ENCODE data around the gene EIPR1. TPM values are rescaled to one million over a fixed set of nuclear protein-coding genes. Genes with fewer than 3 reads are reported as not detected.

The EIPR1 gene
- total and polyA plus RNA-seq, 2 donors (not counting 1 experiment from before 2014, with no cell fraction given) = 22.3 to 23.9 TPM

DNA sequence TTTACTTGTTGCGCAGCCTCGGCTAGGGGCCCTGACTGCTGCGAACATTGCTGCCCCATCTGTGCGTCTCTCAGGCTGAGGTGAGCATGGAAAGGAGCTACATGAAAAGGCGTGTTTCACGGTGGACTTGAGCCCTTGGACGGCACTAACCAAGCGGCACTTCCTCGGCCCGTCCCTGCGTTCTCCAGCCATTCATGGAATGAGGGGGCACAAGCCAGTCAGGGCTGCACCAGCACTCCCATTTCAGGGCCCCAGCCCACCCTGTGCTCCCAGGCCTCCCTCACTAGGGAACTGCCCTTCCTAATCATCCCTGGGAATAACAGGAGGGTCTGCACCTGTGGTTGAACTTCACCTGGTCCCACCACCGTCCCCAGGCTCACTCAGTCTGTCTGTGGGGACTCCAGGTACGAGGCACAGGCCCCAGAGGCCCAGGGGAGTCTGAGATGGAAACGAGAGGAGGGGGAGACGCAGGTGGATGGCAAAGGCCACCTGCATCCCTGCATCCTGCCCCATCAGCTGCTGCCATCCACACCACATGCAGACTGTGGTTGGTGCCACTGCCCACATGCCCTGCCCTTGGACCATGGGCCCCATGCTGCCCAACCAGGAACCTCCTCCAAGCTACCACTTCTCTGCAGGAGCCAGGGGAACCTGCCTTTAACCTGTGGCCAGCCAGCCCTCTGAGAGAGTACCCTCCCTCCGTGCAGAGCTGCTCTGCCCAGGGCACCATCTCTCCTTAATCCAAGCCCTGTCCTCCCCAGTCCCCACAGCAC is 99.7 kb downstream of the EIPR1 start:
- Histone ChIP-seq H3K4me3 (replicated peaks in 1 of 4; ENCODE audit: control extremely low read depth in 1 of 4, insufficient read depth in 1 of 4, low read depth in 3 of 4, low read length in 4 of 4) (no peak overlapping the region), H3K36me3 (ENCODE audit: control insufficient read depth, insufficient read depth, low read length) (no peaks in the 10 kb centered on the region), H2AFZ (ENCODE audit: low read length) (no peak overlapping the region), H3K4me1 (ENCODE audit: control insufficient read depth, extremely low read depth, insufficient read depth, low read length) (no peaks in the 10 kb centered on the region), H4K20me1 (ENCODE audit: control insufficient read depth, extremely low read depth, insufficient read depth, low read length) (no peaks in the 10 kb centered on the region), H3K4me2 (ENCODE audit: extremely low read depth, insufficient read depth, low read length) (no peak overlapping the region), H3K27ac (ENCODE audit: insufficient read depth, low read length) (no peak overlapping the region), H3K79me2 (ENCODE audit: control insufficient read depth, insufficient read depth, low read length) (no peaks in the 10 kb centered on the region), H3K27me3 (ENCODE audit: control insufficient read depth, insufficient read depth, low read length) (no peaks in the 10 kb centered on the region), H3K9me3 (ENCODE audit: control insufficient read depth, insufficient read depth, low read depth, low read length) (no peaks in the 10 kb centered on the region), H3K9ac (ENCODE audit: insufficient read depth, low read length) (no peak overlapping the region)
- DNase-seq (ENCODE audit: low read depth in 2 of 2) = no peak
- TF ChIP-seq, protein P1, sequence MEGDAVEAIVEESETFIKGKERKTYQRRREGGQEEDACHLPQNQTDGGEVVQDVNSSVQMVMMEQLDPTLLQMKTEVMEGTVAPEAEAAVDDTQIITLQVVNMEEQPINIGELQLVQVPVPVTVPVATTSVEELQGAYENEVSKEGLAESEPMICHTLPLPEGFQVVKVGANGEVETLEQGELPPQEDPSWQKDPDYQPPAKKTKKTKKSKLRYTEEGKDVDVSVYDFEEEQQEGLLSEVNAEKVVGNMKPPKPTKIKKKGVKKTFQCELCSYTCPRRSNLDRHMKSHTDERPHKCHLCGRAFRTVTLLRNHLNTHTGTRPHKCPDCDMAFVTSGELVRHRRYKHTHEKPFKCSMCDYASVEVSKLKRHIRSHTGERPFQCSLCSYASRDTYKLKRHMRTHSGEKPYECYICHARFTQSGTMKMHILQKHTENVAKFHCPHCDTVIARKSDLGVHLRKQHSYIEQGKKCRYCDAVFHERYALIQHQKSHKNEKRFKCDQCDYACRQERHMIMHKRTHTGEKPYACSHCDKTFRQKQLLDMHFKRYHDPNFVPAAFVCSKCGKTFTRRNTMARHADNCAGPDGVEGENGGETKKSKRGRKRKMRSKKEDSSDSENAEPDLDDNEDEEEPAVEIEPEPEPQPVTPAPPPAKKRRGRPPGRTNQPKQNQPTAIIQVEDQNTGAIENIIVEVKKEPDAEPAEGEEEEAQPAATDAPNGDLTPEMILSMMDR (conservative IDR thresholded peaks at IDR 0.05 in 1 of 2, IDR thresholded peaks at IDR 0.05 in 1 of 2; ENCODE audit: low read depth in 1 of 2, low read length in 2 of 2) = no peak
- TF ChIP-seq EZH2 (IDR thresholded peaks at IDR 0.05; ENCODE audit: low read length, missing control alignments) = no peak

DNA sequence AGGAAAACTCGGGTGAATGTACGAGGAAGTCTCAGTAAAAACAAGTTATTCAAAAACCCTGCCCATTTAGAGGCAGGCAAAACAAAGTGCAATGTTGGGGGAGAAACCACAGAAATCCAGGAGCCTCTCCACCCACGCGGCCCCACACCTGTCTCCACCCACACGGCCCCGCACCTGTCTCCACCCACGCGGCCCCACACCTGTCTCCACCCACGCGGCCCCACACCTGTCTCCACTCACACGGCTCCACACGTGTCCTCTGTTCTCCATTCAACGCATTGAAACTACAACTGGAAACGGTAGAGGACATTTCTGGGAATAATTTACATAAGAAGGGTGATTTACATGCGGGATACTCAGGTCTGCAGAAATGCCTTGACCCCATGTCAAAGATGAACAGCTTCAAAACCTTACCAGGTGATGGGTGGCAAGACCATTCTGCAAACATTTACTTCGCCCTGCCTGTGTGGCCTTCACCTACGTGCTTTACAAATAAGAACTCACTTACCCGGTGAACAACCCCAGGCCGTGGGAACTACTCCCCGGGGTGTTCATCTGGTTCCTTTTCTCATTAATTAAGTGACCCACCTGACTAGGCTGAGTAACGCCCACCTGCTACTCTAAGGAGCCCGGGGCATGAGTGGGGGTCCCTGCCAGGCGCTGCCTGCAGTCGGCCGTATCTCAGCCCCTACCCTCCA is 100.4 kb downstream of the EIPR1 start:
- Histone ChIP-seq H3K36me3 (ENCODE audit: control insufficient read depth, insufficient read depth, low read length) (no peaks in the 10 kb centered on the region), H3K27ac (ENCODE audit: insufficient read depth, low read length) (no peak overlapping the region), H2AFZ (ENCODE audit: low read length) (no peak overlapping the region), H3K4me2 (ENCODE audit: extremely low read depth, insufficient read depth, low read length) (no peak overlapping the region), H4K20me1 (ENCODE audit: control insufficient read depth, extremely low read depth, insufficient read depth, low read length) (no peaks in the 10 kb centered on the region), H3K79me2 (ENCODE audit: control insufficient read depth, insufficient read depth, low read length) (no peaks in the 10 kb centered on the region), H3K4me3 (replicated peaks in 1 of 4; ENCODE audit: control extremely low read depth in 1 of 4, insufficient read depth in 1 of 4, low read depth in 3 of 4, low read length in 4 of 4) (no peak overlapping the region), H3K4me1 (ENCODE audit: control insufficient read depth, extremely low read depth, insufficient read depth, low read length) (no peaks in the 10 kb centered on the region), H3K9ac (ENCODE audit: insufficient read depth, low read length) (no peak overlapping the region), H3K9me3 (ENCODE audit: control insufficient read depth, insufficient read depth, low read depth, low read length) (no peaks in the 10 kb centered on the region), H3K27me3 (ENCODE audit: control insufficient read depth, insufficient read depth, low read length) (no peaks in the 10 kb centered on the region)
- TF ChIP-seq EZH2 (IDR thresholded peaks at IDR 0.05; ENCODE audit: low read length, missing control alignments) = no peak
- TF ChIP-seq, protein P1 (conservative IDR thresholded peaks at IDR 0.05 in 1 of 2, IDR thresholded peaks at IDR 0.05 in 1 of 2; ENCODE audit: low read depth in 1 of 2, low read length in 2 of 2) = no peak
- no peak for DNase-seq (ENCODE audit: low read depth in 2 of 2)

DNA sequence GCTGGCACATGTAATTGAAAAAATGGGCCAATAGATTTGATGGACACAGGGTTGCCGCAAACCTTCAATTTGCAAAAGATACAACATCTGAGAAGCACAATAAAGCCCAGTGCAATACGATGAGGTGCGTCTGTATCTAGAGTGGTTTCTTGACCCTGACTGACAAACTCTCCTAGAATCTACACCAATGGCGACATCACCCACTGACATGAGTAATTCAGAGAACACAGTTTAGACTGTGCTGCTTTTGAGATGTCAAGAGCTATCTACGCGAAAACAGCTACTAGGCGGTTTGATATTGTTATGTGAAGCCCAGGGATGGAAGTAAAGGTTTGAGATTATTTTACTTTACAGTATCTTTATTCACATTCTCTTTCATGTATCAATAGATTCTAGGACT is 104.9 kb downstream of the EIPR1 start:
- H3K36me3 ChIP-seq (ENCODE audit: control insufficient read depth, insufficient read depth, low read length) = no peaks in the 10 kb centered on the region
- no peaks in the 10 kb centered on the region for H4K20me1 ChIP-seq (ENCODE audit: control insufficient read depth, extremely low read depth, insufficient read depth, low read length)
- DNase-seq (ENCODE audit: low read depth in 2 of 2) = no peak
- H3K4me1 ChIP-seq (ENCODE audit: control insufficient read depth, extremely low read depth, insufficient read depth, low read length) = no peaks in the 10 kb centered on the region
- no peaks in the 10 kb centered on the region for H3K9me3 ChIP-seq (ENCODE audit: control insufficient read depth, insufficient read depth, low read depth, low read length)
- no peaks in the 10 kb centered on the region for H3K27me3 ChIP-seq (ENCODE audit: control insufficient read depth, insufficient read depth, low read length)
- H2AFZ ChIP-seq (ENCODE audit: low read length) = no peak overlapping the region
- H3K4me3 ChIP-seq (replicated peaks in 1 of 4; ENCODE audit: control extremely low read depth in 1 of 4, insufficient read depth in 1 of 4, low read depth in 3 of 4, low read length in 4 of 4) = no peak overlapping the region
- no peak overlapping the region for H3K4me2 ChIP-seq (ENCODE audit: extremely low read depth, insufficient read depth, low read length)
- no peak overlapping the region for H3K27ac ChIP-seq (ENCODE audit: insufficient read depth, low read length)
- TF ChIP-seq, protein P1 (conservative IDR thresholded peaks at IDR 0.05 in 1 of 2, IDR thresholded peaks at IDR 0.05 in 1 of 2; ENCODE audit: low read depth in 1 of 2, low read length in 2 of 2) = no peak
- TF ChIP-seq EZH2 (IDR thresholded peaks at IDR 0.05; ENCODE audit: low read length, missing control alignments) = no peak
- no peaks in the 10 kb centered on the region for H3K79me2 ChIP-seq (ENCODE audit: control insufficient read depth, insufficient read depth, low read length)
- H3K9ac ChIP-seq (ENCODE audit: insufficient read depth, low read length) = no peak overlapping the region
